Epithelial cell of proximal tubule (primary cell): ENCODE results near the gene USP7. TPM values are rescaled to one million over a fixed set of nuclear protein-coding genes. Genes with fewer than 3 reads are reported as not detected.
"Not testable (repeated sequence)": the region's sequence is repeated elsewhere in the genome, so short reads cannot be mapped to it uniquely, and the experiment has no call there.

Source experiments
- DNase-seq: peaks from one replicate; pipeline ENCODE4 v3.0.0-alpha.2; 2011; ENCODE audit warnings: low read depth
- H3K4me3 ChIP-seq: 2 replicates; pipeline ENCODE4 v1.5.1; 2011; ENCODE audit warnings: low read depth, mild to moderate bottlenecking, low read length
- total RNA-seq: library from RNA; depleted of rRNA; stranded (reverse); fragments of >200 nt; gene quantifications from 2 replicates; pipeline ENCODE4 v1.2.3, GENCODE V29; 2015
- TF ChIP-seq, protein P1 (sequence below): conservative IDR thresholded peaks from 2 replicates; pipeline ENCODE4 v1.5.1; 2012; ENCODE audit warnings: low read depth, mild to moderate bottlenecking, low read length

USP7 gene
- total RNA-seq, 1 donor from 2014 or later = 91.4 TPM

DNA sequence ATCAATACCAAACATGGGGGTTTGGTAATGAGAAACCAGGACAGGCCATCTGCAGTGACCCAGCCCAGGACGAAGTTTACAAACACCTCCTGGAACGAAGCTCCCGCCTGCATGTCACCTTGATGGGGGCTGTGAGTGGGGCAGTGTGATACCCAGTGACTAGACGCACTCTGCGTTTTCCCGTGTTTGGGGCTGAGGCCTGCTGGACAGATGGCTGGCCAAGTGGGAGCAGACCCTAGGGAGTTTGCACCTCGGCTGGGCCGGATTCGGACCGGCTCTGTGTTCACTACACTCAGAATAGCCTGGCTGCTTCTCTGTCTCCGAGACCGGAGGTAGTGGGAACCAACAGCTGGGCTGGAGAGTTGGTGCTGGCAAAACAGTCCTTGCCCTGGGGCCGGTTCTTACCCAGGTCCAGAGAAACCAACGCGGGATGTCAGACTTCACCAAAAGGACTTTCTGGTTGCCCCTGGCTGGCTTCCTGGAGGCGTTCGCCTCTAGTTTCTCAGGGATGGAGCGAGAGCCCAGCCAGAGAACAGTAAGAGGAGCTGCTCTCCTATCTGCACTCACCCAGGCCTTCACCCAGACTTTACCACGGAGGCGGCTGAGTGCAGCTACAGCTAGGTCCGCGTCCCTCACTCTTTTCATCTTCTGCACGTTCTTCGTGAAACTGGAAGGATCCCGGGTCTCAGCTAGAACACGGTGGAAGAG is 115.3 kb downstream of the USP7 start:
- no peak overlapping the region for H3K4me3 ChIP-seq
- TF ChIP-seq, protein P1, sequence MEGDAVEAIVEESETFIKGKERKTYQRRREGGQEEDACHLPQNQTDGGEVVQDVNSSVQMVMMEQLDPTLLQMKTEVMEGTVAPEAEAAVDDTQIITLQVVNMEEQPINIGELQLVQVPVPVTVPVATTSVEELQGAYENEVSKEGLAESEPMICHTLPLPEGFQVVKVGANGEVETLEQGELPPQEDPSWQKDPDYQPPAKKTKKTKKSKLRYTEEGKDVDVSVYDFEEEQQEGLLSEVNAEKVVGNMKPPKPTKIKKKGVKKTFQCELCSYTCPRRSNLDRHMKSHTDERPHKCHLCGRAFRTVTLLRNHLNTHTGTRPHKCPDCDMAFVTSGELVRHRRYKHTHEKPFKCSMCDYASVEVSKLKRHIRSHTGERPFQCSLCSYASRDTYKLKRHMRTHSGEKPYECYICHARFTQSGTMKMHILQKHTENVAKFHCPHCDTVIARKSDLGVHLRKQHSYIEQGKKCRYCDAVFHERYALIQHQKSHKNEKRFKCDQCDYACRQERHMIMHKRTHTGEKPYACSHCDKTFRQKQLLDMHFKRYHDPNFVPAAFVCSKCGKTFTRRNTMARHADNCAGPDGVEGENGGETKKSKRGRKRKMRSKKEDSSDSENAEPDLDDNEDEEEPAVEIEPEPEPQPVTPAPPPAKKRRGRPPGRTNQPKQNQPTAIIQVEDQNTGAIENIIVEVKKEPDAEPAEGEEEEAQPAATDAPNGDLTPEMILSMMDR = no peak
- no peak for DNase-seq

DNA sequence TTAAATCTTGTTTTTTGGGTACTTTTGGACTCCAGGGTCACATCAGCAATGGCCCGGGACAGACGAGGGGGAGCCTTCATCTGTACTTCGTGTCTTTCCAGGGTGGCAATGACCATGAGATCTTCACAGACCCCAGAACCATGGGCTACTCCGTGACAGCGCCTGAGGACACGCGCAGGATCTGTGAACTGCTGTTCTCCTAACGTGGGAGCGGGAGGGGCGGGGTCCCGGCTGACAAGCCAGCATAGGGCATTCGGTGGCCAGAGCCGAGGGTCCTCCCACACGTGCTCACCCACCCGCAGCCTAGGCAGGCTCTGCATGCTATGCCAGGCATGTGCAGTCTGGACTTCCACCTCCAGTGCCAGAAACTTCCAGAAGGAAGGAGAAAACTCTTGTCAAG is 116.1 kb downstream of the USP7 start:
- TF ChIP-seq, protein P1 = no peak
- no peak overlapping the region for H3K4me3 ChIP-seq
- DNase-seq = no peak

DNA sequence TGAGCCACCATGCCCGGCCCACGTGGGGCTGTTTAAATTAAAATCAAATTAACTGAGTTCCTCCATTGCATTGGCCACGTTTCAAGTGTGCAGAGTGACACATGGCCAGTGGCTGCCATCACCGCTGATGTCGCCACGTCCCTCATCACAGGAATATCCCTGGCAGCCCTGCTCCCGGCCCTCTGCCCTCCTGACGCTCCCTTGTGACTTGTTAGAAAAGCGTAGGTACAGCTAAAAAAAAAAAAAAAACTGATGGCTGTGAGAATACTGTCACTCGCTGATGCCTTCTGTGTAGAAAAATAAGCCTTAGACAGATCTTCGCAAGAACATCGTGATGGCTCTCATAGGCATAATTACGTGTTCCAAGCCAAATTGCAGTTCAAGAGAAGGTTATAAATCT is 116.6 kb downstream of the USP7 start:
- H3K4me3 ChIP-seq = no peak overlapping the region
- TF ChIP-seq, protein P1 = no peak
- no peak for DNase-seq

DNA sequence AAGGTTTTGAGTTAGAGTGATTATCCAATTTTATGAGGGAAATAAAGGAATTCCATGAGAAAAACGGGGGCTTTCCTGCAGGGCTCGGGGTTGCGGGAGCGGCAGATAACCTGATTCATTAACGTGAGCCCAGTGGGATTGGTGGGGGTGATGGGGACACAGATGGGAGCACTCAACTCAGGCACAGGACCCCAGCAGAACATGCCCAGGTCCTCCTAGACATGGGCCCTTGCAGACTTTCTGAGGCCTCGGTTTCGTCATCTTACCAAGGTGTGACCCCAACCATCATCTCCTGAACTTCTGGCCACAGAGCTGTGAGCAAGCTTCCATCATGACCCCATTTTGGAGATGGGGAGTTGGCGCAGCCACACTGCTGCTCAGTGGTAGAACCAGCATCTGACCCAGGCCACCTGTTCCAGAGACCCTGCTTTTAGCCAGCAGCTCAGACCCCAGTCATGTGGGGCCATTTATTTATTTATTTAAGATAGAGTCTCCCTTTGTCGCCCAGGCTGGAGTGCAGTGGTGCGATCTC is 117.2 kb downstream of the USP7 start:
- H3K4me3 ChIP-seq = no peak overlapping the region
- TF ChIP-seq, protein P1 = no peak
- no peak for DNase-seq

DNA sequence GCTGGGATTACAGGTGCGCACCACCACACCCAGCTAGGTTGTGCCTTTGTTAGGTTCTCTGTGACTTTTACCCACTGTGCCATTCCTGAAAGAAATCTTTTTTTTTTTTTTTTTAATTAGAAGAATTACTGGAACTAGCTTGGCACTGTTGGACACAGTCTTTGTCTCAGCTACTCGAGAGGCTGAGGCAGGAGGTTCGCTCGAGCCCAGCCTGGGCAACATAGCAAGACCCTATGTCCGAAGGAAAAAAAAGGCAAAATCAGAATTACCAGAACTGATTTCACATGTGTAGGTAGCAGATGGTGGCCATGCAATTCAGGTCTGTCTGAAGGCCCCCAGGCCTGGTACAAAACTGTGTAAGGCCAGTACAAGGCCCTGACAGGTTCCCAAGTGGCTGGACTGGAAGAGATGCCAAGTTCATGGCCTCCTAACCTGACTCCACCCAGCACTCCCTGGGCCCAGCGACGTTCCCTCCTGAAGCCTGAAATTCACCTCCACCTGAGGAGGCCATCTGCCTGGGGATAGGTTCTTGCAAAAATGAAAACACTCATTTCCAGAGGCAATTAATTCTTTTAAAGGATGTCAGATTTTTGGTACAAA is 117.9 kb downstream of the USP7 start:
- H3K4me3 ChIP-seq = no peak overlapping the region
- DNase-seq = no peak
- TF ChIP-seq, protein P1 = no peak

DNA sequence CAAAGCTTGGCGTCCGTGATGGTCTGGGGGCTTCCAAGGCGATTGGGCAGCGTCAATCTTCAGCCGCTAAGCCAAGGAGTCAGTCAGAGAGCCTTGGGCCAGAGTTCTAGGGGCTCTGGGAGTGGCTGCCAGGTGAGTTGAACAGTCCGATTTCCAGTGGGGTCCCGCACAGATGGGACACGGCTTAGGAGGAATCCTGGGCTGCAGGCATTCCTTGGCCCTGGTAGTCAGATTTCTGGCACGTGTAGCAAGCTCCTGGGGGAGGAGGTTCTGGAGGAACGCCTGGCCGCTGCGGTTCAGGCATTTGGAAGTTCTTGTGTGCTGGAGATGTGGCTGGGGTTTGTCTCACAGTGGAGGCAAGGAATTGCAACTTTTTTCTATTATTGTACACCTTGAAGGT is 120.4 kb downstream of the USP7 start:
- H3K4me3 ChIP-seq, DNase-seq: not testable (repeated sequence)

Other genes with a start within 250 kb of the USP7 start
- 9.1 and 12.6 TPM in 2 replicates for gene TMEM186, start 166.3 kb downstream of the USP7 start, total RNA-seq
- gene PMM2, start 166.1 kb downstream of the USP7 start, total RNA-seq = 28.6 and 44.2 TPM in 2 replicates
- 209 and 237 TPM in 2 replicates for gene CARHSP1, start 94.9 kb downstream of the USP7 start, total RNA-seq
- gene LITAFD, start 81.6 kb downstream of the USP7 start, total RNA-seq = not detected in 2 replicates
- gene HAPSTR1, start 127.7 kb upstream of the USP7 start, total RNA-seq = 39.3 and 41.7 TPM in 2 replicates